ENCODE data around the gene CLMN. TPM values are rescaled to one million over a fixed set of nuclear protein-coding genes. Genes with fewer than 3 reads are reported as not detected.

CLMN gene
- total and polyA plus RNA-seq, 2 donors (not counting 3 experiments of a cell fraction or from before 2014, with no cell fraction given), result 0.72 to 9.6 TPM

- dilution Hi-C loops (cut with MboI; ENCODE audit: extremely low pct_ligation_motif_present, low sequenced_read_pairs) (no loop called here), intact Hi-C loops (cut with micrococcal nuclease) (no loop called here)
- ChIA-PET CTCF (no interaction called here), POLR2A (no interaction called here)
- H3K9ac ChIP-seq (replicated peaks; ENCODE audit: extremely low read depth, insufficient read depth, low read length), result no peak overlapping the region
- no peaks in the 10 kb centered on the region for H3K27me3 ChIP-seq (ENCODE audit: control insufficient read depth in 2 of 2, insufficient read depth in 2 of 2, low read length in 2 of 2)
- no peaks in the 10 kb centered on the region for H3K4me1 ChIP-seq (ENCODE audit: control insufficient read depth, extremely low read depth, insufficient read depth, low read length)
- H3K9me3 ChIP-seq (replicated peaks; ENCODE audit: control insufficient read depth, insufficient read depth, low read length), result no peaks in the 10 kb centered on the region
- peaks cover 66% of the 10 kb centered on the region for H3K79me2 ChIP-seq (ENCODE audit: control insufficient read depth, insufficient read depth, low read length)
- H2AFZ ChIP-seq (ENCODE audit: low read depth, low read length), result no peak overlapping the region
- peaks cover 2% of the 10 kb centered on the region for H4K20me1 ChIP-seq (replicated peaks; ENCODE audit: control insufficient read depth, extremely low read depth, insufficient read depth, low read length)
- FAIRE-seq, result no peak
- no peak for TF ChIP-seq POLR2A (IDR thresholded peaks at IDR 0.05; ENCODE audit: low read depth, low read length)
- no peak for TF ChIP-seq MAX (IDR thresholded peaks at IDR 0.05; ENCODE audit: insufficient read depth, insufficient read length)
- TF ChIP-seq CTCF (IDR thresholded peaks at IDR 0.05; ENCODE audit: extremely low read depth in 1 of 2, insufficient read depth in 1 of 2, low read depth in 1 of 2, low read length in 2 of 2), result no peak
- no peak for TF ChIP-seq JUN (IDR thresholded peaks at IDR 0.05; ENCODE audit: borderline replicate concordance, insufficient read depth, insufficient read length, low read depth)
- no peak for TF ChIP-seq FOS (IDR thresholded peaks at IDR 0.05; ENCODE audit: borderline replicate concordance, insufficient read depth, low read length)
- no peak for TF ChIP-seq MYC (IDR thresholded peaks at IDR 0.05; ENCODE audit: low read depth, low read length)
- no peak for TF ChIP-seq EZH2 (IDR thresholded peaks at IDR 0.05; ENCODE audit: borderline replicate concordance, low read depth, low read length, severe bottlenecking)
- no peak for TF ChIP-seq POLR2AphosphoS5 (IDR thresholded peaks at IDR 0.05; ENCODE audit: insufficient read depth, low read depth, low read length)
- TF ChIP-seq GATA2 (IDR thresholded peaks at IDR 0.05; ENCODE audit: insufficient read depth, insufficient read length, low read depth, low read length), result no peak
- no peak overlapping the region for H3K4me3 ChIP-seq (replicated peaks in 1 of 3; ENCODE audit: insufficient read depth in 1 of 3, low read depth in 1 of 3, low read length in 3 of 3)
- no peak overlapping the region for H3K27ac ChIP-seq (ENCODE audit: insufficient read depth, low read depth, low read length)
- no peak for DNase-seq (ENCODE audit: low read depth, low spot score)
- no TSS peak for BruUV-seq (replicated peaks)
- H3K9me1 ChIP-seq (replicated peaks; ENCODE audit: control insufficient read depth, extremely low read depth, insufficient read depth, low read length), result no peaks in the 10 kb centered on the region
- no peak overlapping the region for H3K4me2 ChIP-seq (ENCODE audit: insufficient read depth, low read length)
- peaks cover 0 to 8% of the 10 kb centered on the region in 2 experiments for H3K36me3 ChIP-seq (ENCODE audit: control insufficient read depth in 2 of 2, extremely low read depth in 1 of 2, insufficient read depth in 2 of 2, low read length in 2 of 2)
Observed at GRCh38 chr14:95136631-95137030, 183.1 kb downstream of the CLMN start.
